Measurements from ENCODE around the gene TSPEAR.

TSPEAR gene

GRCh38 chr21:44537930-44538911, 173.2 kb downstream of the TSPEAR start:
- ATAC-seq, result no peak
- TF ChIP-seq ZNF8 (CRISPR knock-in tag; IDR thresholded peaks at IDR 0.05) (no peak), ISL1 (CRISPR knock-in tag; IDR thresholded peaks at IDR 0.05) (no peak), ZC3H10 (CRISPR knock-in tag; IDR thresholded peaks at IDR 0.05) (no peak), RARB (CRISPR knock-in tag; IDR thresholded peaks at IDR 0.05) (no peak), PATZ1 (CRISPR knock-in tag; IDR thresholded peaks at IDR 0.05; ENCODE audit: borderline replicate concordance) (no peak), OSR1 (CRISPR knock-in tag; IDR thresholded peaks at IDR 0.05) (no peak), TOX (CRISPR knock-in tag; IDR thresholded peaks at IDR 0.05; ENCODE audit: borderline replicate concordance) (no peak), ESRRG (CRISPR knock-in tag; IDR thresholded peaks at IDR 0.05) (no peak)
- TF ChIP-seq, protein P1, sequence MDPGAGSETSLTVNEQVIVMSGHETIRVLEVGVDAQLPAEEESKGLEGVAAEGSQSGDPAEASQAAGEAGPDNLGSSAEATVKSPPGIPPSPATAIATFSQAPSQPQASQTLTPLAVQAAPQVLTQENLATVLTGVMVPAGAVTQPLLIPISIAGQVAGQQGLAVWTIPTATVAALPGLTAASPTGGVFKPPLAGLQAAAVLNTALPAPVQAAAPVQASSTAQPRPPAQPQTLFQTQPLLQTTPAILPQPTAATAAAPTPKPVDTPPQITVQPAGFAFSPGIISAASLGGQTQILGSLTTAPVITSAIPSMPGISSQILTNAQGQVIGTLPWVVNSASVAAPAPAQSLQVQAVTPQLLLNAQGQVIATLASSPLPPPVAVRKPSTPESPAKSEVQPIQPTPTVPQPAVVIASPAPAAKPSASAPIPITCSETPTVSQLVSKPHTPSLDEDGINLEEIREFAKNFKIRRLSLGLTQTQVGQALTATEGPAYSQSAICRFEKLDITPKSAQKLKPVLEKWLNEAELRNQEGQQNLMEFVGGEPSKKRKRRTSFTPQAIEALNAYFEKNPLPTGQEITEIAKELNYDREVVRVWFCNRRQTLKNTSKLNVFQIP (CRISPR knock-in tag; IDR thresholded peaks at IDR 0.05; ENCODE audit: borderline replicate concordance, low read depth), result no peak

DNA sequence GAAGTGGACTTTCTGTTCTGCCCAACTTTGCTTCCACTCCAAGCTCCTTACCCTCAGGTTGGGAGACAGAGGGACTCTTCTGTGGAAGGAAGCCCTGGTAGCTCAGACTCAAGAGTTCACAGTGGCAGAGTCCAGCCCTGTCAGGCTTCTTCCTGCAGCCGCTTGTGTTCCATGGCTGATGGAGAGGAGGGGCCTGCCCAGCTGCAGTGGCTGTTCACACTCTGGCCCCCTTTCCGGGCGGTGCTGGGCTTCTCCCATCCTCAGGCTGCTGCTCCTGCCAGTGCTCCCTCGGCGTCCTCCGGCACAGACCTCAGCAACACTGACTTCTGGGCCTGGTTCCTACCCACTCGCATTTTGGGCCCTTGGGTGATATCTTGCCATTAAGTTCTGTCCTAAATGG, 175.4 kb downstream of the TSPEAR start:
- no peak for TF ChIP-seq ZNF565 (CRISPR knock-in tag; conservative IDR thresholded peaks at IDR 0.05; ENCODE audit: low read depth)
- TF ChIP-seq ARNTL (CRISPR knock-in tag; IDR thresholded peaks at IDR 0.05; ENCODE audit: borderline replicate concordance, low read depth), result no peak
- no peak for TF ChIP-seq CREB5 (CRISPR knock-in tag; IDR thresholded peaks at IDR 0.05; ENCODE audit: low read depth)
- TF ChIP-seq TOX (CRISPR knock-in tag; IDR thresholded peaks at IDR 0.05; ENCODE audit: borderline replicate concordance), result no peak
- TF ChIP-seq, protein P1 (CRISPR knock-in tag; IDR thresholded peaks at IDR 0.05; ENCODE audit: borderline replicate concordance, low read depth), result no peak
- TF ChIP-seq SNAI2 (CRISPR knock-in tag; IDR thresholded peaks at IDR 0.05), result no peak
- TF ChIP-seq ZC3H10 (CRISPR knock-in tag; IDR thresholded peaks at IDR 0.05), result no peak
- no peak for TF ChIP-seq ZFP30 (CRISPR knock-in tag; IDR thresholded peaks at IDR 0.05)
- no peak for ATAC-seq

DNA sequence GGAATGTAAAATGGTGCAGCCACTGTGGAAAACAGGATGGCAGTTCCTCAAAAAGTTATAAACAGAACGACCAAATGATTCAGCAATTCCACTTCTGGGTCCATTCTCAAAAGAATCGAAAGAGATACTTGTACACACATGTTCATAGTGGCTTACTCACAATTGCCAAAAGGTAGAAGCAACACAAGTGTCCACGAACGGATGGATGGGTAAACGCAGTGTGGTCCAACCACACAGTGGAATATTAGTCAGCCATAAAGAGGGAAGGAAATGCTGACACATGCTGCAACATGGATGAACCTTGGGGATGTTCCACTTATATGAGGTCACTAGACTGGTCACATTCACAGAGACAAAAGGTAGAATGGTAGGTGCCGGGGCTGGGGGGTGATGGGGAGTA, 176.7 kb downstream of the TSPEAR start:
- no peak for ATAC-seq
- TF ChIP-seq ZFP3 (CRISPR knock-in tag; IDR thresholded peaks at IDR 0.05) (no peak), ZFP30 (CRISPR knock-in tag; IDR thresholded peaks at IDR 0.05) (no peak), ZC3H10 (CRISPR knock-in tag; IDR thresholded peaks at IDR 0.05) (no peak), ZNF70 (CRISPR knock-in tag; IDR thresholded peaks at IDR 0.05) (no peak), PPARA (CRISPR knock-in tag; IDR thresholded peaks at IDR 0.05; ENCODE audit: borderline replicate concordance) (no peak), ISL1 (CRISPR knock-in tag; IDR thresholded peaks at IDR 0.05) (no peak), CSDC2 (CRISPR knock-in tag; IDR thresholded peaks at IDR 0.05) (no peak), ZNF8 (CRISPR knock-in tag; IDR thresholded peaks at IDR 0.05) (no peak), TCF4 (CRISPR knock-in tag; IDR thresholded peaks at IDR 0.05; ENCODE audit: borderline replicate concordance) (no peak), ESRRG (CRISPR knock-in tag; IDR thresholded peaks at IDR 0.05) (no peak), SNAI2 (CRISPR knock-in tag; IDR thresholded peaks at IDR 0.05) (no peak), CREB5 (CRISPR knock-in tag; IDR thresholded peaks at IDR 0.05; ENCODE audit: low read depth) (no peak), OSR1 (CRISPR knock-in tag; IDR thresholded peaks at IDR 0.05) (no peak), BACH2 (CRISPR knock-in tag; IDR thresholded peaks at IDR 0.05; ENCODE audit: borderline replicate concordance) (no peak)
- TF ChIP-seq, protein P2, sequence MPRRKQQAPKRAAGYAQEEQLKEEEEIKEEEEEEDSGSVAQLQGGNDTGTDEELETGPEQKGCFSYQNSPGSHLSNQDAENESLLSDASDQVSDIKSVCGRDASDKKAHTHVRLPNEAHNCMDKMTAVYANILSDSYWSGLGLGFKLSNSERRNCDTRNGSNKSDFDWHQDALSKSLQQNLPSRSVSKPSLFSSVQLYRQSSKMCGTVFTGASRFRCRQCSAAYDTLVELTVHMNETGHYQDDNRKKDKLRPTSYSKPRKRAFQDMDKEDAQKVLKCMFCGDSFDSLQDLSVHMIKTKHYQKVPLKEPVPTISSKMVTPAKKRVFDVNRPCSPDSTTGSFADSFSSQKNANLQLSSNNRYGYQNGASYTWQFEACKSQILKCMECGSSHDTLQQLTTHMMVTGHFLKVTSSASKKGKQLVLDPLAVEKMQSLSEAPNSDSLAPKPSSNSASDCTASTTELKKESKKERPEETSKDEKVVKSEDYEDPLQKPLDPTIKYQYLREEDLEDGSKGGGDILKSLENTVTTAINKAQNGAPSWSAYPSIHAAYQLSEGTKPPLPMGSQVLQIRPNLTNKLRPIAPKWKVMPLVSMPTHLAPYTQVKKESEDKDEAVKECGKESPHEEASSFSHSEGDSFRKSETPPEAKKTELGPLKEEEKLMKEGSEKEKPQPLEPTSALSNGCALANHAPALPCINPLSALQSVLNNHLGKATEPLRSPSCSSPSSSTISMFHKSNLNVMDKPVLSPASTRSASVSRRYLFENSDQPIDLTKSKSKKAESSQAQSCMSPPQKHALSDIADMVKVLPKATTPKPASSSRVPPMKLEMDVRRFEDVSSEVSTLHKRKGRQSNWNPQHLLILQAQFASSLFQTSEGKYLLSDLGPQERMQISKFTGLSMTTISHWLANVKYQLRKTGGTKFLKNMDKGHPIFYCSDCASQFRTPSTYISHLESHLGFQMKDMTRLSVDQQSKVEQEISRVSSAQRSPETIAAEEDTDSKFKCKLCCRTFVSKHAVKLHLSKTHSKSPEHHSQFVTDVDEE (CRISPR knock-in tag; IDR thresholded peaks at IDR 0.05), result no peak
- TF ChIP-seq, protein P3, sequence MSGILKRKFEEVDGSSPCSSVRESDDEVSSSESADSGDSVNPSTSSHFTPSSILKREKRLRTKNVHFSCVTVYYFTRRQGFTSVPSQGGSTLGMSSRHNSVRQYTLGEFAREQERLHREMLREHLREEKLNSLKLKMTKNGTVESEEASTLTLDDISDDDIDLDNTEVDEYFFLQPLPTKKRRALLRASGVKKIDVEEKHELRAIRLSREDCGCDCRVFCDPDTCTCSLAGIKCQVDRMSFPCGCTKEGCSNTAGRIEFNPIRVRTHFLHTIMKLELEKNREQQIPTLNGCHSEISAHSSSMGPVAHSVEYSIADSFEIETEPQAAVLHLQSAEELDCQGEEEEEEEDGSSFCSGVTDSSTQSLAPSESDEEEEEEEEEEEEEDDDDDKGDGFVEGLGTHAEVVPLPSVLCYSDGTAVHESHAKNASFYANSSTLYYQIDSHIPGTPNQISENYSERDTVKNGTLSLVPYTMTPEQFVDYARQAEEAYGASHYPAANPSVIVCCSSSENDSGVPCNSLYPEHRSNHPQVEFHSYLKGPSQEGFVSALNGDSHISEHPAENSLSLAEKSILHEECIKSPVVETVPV (CRISPR knock-in tag; IDR thresholded peaks at IDR 0.05), result no peak

Measured in SK-N-SH treated with all-trans-retinoic acid at 6 μM for 48 hours (cell line).